Measurements from ENCODE around the gene HCAR3.

The HCAR3 gene

DNA sequence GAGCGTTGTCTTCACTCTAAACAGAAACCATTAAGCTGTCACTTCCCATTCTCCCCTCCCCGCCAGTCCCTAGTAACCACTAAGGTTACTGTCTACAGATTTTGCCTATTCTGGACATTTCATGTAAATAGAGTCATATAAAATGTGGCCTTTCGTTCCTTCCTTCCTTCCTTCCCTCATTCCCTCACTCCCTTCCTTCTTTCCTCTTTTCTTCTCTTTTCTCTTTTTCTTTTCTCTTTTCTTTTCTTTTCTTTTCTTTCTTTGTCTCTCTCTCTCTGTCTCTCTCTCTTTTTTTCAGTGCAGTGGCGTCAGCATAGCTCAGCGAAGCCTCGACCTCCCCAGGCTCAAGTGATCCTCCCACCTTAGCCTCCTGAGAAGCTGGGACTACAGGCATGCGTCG lies 51.3 kb downstream of the HCAR3 start:
- no peak for ATAC-seq
- TF ChIP-seq, protein P1, sequence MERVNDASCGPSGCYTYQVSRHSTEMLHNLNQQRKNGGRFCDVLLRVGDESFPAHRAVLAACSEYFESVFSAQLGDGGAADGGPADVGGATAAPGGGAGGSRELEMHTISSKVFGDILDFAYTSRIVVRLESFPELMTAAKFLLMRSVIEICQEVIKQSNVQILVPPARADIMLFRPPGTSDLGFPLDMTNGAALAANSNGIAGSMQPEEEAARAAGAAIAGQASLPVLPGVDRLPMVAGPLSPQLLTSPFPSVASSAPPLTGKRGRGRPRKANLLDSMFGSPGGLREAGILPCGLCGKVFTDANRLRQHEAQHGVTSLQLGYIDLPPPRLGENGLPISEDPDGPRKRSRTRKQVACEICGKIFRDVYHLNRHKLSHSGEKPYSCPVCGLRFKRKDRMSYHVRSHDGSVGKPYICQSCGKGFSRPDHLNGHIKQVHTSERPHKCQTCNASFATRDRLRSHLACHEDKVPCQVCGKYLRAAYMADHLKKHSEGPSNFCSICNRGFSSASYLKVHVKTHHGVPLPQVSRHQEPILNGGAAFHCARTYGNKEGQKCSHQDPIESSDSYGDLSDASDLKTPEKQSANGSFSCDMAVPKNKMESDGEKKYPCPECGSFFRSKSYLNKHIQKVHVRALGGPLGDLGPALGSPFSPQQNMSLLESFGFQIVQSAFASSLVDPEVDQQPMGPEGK (CRISPR knock-in tag; IDR thresholded peaks at IDR 0.05; ENCODE audit: borderline replicate concordance) = no peak

Data from SK-N-SH treated with all-trans-retinoic acid at 6 μM for 48 hours (cell line).